ENCODE measurements around the gene MDP1.

The MDP1 gene

DNA sequence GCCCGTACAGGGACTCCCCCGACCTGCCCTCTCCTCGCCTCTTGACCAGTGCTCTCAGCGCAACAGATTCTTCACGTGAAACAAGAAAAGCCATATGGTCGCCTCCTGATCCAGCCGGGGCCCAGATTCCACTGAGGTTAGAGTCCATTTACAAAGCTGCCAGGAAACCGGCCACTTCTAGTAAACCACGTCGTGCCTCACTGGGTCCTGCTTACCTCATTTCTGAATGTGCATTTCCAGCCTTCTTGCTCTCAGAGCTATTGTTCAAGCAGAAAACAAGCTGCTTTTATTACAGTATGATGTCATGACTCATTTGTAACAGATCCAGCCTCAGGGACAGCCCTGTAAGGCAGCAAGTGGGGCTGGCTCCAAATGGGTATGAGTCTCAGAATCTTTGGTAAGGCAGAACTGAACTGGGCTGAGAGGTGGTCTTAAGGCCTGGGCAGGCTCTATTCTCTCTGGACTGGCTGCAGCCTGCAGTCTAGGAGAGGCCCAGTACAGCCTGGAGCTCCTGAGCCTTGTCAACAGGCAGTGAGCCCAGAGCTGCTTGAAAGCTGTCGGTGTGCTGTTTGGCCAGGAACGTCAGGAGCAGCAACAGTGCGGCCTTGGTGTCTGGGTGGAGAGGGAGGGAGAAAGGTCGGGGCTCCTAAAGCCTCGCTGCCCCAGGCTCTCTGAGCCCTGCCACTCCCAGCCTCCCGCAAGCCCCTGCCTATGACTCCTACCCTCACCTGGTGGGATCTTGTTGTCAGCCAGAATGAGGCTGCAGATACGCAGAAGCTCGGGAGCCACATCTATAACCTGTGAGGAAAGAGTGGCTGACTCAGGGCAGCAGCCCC, 35.7 kb downstream of the MDP1 start:
- peak; percentile 82 for DNase-seq (ENCODE audit: low read depth)

DNA sequence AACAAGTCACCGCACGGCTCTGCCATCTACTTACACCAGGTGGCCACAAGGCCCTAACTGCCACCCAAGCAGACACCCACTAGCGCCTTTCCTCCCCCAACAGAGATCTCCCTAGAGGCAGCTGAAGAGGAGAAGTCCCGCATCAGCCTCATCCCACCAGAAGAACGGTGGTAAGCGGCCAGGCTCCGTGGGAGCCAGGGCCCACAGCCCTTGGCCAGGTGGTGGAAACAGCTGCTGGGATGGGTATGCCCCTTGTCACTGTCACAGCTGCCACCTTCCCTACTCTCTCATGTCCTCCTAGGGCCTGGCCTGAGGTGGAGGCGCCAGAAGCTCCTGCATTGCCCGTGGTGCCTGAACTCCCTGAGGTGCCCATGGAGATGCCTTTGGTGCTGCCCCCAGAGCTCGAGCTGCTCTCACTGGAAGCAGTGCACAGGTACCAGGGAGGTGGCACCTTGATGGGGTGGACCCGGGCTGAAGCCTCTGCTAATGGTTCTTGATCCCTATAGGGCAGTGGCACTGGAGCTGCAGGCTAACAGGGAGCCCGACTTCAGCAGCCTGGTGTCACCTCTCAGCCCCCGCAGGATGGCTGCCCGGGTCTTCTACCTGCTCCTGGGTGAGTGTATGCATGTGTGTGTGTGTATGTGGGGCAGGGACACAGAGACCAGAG, 36.4 kb downstream of the MDP1 start:
- DNase-seq (ENCODE audit: low read depth): no peak

DNA sequence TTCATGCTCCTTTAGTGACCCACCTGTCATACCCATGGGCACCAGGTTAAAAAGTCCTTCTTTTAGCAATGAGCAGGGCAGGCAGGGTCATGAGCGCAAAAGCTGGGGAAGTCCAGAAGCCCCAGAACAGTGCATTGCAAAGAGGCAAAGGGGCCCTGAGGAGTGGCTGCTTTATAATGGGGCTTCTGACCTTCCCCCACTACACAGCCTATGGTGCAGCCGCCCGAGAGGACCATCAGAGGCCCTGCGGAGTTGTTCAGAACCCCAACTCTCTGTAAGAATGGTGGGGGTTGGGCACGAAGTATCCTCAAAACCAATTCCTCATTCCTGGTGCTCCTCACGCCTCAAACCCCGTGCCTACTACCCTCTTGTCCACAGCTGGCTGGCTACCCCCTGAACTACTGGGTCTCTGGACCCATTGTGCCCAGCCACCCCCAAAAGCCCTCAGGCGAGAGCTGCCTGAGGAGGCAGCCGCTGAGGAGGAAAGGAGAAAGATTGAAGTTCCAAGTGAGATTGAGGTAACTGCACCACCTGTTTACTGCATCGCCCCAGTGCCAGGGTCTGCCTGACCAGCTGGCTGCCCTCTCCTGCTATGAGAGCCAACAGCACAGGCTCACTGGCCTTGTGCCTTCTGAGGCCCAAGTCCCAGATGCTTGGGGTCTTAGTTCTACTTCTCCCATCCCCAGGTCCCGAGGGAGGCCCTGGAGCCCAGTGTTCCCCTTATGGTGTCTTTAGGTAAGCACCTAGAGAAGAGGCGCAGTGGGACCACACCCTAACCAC, 37.3 kb downstream of the MDP1 start:
- DNase-seq (ENCODE audit: low read depth): no peak

DNA sequence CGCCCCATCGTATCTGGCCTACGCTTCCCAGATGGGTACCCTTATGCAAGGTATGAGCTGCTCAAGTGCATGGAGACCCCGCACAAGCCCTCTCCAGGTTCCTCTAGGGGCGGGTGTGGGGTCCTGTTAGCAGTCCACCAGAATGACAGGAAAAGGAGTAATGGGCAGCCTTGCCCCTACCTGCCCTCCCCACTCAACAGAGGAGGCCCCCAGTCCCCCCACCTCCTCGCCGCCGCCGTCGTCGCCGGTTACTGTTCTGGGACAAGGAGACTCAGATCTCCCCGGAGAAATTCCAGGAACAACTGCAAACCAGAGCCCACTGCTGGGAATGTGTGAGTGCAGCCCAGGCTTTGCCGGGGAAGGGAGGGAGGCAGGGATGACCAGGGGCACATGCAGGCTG, 38.0 kb downstream of the MDP1 start:
- no peak for DNase-seq (ENCODE audit: low read depth)

DNA sequence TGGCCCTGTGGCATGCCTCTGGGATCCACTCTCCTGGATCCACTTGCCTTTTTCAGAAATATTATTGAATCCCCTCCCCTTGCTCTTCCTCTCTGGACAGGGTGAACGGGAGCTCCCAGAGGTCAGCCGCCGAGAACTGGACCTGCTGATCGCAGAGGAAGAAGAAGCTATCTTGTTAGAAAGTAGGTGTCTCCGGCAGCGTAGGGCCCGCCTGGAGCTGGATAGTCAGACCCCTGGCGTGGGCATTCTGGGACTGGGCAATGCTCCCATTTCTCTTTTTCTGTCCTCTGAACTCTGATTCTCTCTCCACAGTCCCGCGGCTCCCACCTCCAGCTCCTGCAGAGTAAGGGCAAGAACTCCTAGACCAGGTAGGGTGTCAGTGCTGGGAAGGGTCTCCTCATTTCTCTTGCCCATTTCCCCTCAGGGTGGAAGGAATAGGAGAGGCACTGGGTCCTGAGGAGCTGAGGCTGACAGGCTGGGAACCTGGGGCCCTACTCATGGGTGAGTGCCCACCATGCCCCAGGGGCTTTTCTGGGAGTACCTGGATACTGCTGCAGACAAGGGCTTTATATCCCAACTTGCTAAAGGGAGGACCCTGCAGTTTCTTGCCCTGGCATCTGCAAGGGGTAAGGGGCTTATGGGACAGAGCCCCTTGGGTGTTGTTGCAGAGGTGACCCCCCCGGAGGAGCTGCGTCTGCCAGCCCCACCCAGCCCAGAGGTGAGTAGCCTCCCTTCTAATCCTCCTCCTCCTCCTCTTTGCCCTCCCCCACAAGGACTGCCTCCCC, 38.6 kb downstream of the MDP1 start:
- no peak for DNase-seq (ENCODE audit: low read depth)

DNA sequence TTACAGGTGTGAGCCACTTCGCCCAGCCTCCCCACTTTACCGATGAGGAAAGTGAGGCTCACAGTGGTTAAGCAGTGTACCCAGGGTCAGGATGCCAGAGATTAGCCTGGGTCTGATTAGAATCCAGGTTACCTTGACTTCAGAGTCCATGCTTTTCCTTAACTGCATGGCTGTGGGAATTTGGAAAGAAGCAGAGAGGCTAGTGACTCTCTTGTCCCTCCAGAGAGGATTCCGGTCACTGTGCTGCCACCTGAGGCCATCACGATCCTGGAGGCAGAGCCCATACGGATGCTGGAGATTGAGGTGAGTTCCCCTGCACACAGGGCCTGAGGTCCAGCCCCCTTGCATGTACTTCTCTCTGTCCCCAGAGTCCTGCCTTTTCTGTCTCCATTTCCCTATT, 39.3 kb downstream of the MDP1 start:
- DNase-seq (ENCODE audit: low read depth): no peak

DNA sequence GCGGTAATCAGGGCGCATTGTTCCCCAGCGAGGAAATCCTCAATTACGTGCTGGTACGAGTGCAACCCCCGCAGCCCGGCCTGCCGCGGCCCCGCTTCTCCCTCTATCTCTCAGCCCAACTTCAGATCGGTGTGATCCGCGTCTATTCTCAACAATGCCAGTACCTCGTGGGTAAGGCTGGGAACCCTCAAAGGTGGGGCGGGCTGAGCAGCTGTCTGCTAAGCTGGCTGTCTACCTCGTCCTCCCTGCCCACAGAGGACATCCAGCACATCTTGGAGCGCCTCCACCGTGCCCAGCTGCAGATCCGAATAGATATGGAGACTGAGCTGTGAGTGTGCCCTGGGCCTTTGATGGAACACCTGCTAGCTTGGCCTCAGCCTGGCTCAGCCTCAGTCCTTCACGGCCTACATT, 43.0 kb downstream of the MDP1 start:
- no peak for DNase-seq (ENCODE audit: low read depth)

DNA sequence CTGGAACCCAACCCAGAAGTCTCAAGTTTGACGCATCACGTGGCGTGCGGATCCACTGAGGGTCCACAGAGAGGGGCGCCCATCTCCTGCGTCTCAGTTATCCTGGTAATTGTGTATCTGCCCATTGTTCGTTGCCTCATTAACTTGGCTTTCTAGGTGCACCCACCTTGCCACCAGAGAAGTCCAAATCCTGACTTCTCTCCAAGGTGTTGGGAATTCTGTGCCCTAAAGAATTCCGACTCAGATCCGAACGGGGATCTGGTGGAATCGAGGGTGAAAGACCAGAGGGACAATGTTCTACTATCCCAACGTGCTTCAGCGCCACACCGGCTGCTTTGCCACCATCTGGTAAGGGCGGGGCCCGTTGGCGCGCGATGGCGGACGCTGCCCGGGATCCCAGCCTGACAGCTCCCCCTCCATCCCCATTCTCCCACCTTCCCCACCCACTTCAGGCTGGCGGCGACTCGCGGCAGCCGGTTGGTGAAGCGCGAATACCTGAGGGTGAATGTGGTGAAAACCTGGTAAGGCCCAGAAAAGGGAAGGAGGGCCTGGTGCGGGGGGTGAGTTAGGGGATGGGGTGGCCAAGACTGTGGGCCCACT, 43.5 kb downstream of the MDP1 start:
- no peak for DNase-seq (ENCODE audit: low read depth)

DNA sequence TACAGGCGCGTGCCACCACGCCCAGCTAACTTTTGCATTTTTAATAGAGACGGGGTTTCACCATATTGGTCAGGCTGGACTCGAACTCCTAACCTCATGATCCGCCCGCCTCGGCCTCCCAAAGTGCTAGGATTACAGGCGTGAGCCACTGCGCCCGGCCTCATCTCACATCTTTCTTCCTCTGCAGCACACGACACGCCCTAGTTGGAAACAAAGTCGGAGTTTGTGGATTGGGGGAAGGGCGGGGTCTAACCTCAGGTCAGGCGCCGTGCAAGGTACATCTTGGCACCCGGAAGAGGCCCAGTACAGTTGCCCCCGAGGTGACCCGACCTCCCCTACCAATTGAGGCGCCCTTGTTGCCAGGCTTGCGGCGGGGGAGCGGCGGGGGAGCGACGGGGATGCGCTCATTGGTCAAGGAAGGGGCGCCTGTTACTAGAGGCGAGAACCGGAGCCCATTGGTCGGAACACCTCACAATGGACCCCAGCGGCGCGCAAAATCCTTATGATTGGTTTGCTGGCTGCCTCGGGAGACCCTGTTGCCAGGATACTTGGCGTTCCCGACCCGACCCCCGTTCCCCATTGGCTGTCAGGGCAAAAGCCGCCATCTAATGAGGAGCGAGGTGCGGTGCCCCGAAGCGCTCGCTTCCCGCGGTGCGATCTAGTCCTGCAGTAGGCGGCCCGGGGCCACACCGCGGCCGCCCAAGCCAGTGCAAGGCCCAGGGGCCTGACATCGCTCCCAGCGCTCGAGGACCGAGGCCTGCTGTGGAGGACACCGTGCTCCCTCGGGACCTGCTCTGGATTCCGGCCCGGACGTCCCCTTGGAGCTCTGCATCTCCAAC, 44.2 kb downstream of the MDP1 start, which contains the start of gene REC8:
Gene REC8, plus strand, starts transcription at position 659 of the 839 bp plus-strand sequence. CDS start 473 bp downstream, outside the sequence.
- peak; percentile 99 for DNase-seq (ENCODE audit: low read depth)

DNA sequence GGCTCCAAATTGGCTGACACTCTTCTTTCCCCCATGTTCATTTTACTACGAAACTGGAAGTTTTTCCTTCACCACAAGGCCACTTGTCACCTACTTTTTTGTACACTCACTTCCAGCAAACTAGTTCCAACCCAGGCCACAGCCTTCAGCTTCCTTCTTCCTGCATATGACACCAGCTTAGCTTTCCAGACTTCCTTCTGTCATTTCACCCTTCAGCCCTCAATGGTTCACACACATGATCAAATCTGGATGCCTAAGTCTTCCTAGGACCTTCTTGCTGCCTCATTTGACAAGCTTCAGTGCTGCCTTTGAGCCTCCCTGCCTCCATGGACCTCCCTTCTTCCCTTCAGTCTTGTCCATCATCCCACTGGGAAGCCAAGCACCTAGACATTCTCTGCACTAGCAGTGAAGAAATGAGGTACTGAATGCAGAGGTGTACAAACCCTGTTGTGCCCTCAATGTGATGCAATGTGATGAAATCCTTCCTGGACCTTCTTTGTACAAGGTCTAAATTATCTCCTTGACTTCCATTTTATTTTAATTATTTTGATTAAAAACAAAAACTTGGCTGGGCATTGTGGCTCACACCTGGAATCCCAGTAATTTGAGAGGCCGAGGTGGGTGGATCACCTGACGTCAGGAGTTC, 48.3 kb downstream of the MDP1 start:
- no peak for DNase-seq (ENCODE audit: low read depth)

DNA sequence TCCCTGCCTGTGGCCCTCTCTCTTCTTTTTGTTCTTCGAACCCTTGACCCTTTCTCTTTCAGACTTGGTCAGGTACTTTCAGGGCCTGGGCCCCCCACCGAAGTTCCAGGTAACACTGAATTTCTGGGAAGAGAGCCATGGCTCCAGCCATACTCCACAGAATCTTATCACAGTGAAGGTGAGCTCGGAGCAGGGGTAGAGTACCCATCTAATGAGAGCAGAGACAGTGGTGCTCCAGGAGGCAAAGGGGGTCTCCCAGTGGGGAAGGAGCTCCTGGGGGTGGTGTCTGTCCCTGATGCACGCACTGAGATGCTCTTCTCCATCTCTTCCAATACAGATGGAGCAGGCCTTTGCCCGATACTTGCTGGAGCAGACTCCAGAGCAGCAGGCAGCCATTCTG, 50.1 kb downstream of the MDP1 start:
- DNase-seq (ENCODE audit: low read depth): no peak

DNA sequence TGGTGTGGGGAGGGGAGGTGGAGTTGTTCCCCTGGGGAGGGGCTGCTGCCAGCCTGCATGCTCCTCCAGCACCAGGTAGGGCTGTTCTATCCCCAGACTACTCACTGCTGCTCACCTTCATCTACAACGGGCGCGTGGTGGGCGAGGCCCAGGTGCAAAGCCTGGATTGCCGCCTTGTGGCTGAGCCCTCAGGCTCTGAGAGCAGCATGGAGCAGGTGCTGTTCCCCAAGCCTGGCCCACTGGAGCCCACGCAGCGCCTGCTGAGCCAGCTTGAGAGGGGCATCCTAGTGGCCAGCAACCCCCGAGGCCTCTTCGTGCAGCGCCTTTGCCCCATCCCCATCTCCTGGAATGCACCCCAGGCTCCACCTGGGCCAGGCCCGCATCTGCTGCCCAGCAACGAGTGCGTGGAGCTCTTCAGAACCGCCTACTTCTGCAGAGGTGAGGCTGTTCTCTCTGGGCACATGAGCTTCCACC, 51.3 kb downstream of the MDP1 start:
- no peak for DNase-seq (ENCODE audit: low read depth)

Measured in amniotic epithelial cell (primary cell).